Esophagus squamous epithelium (tissue), 5 donors: Measurements from ENCODE around the gene FAM163B. TPM values are rescaled to one million over a fixed set of nuclear protein-coding genes. Genes with fewer than 3 reads are reported as not detected.
"Not testable (repeated sequence)": the region's sequence is repeated elsewhere in the genome, so short reads cannot be mapped to it uniquely, and the experiment has no call there.

Experiments
- DNase-seq: peaks from one replicate; lab custom pipeline; 2025; lab: John Stamatoyannopoulos, UW
- H3K27ac ChIP-seq, 4 donors: fragments of 200-600 bp; sonication (generic); one replicate each; pipeline ENCODE4 v1.5.1; 2016 to 2019; ENCODE audit warnings: mild to moderate bottlenecking in 1 of 4
- H3K27me3 ChIP-seq, 4 donors: fragments of 200-600 bp; sonication (generic); 1 replicate in 3 of 4; 2 replicates in 1 of 4; pipeline versions ENCODE4 v1.5.1 to v1.6.0; 2017 to 2021; ENCODE audit warnings: antibody characterized with exemption in 1 of 4
- H3K36me3 ChIP-seq, 3 donors: fragments of 200-600 bp; sonication (generic); one replicate each; pipeline ENCODE4 v1.5.1; 2016 to 2019
- H3K4me1 ChIP-seq, 3 donors: fragments of 200-600 bp; sonication (generic); one replicate each; pipeline ENCODE4 v1.5.1; 2017 to 2019
- H3K4me3 ChIP-seq, 4 donors: fragments of 200-600 bp; sonication (generic); 1 replicate in 3 of 4; 2 replicates in 1 of 4; pipeline ENCODE4 v1.5.1; 2016 to 2019; ENCODE audit warnings: mild to moderate bottlenecking in 2 of 4, moderate library complexity in 1 of 4
- H3K9me3 ChIP-seq, 3 donors: fragments of 200-600 bp; sonication (generic); one replicate each; pipeline ENCODE4 v1.5.1; 2016 to 2019
- CTCF ChIP-seq, 6 experiments: fragments of 450-650 bp in 4 of 6; fragments of 200-600 bp in 2 of 6; sonication (generic) in 2 of 6; IDR thresholded peaks; one replicate each; pipeline ENCODE4 v1.5.1; 2016 to 2019; ENCODE audit warnings: antibody characterized with exemption in 6 of 6, mild to moderate bottlenecking in 4 of 6, moderate library complexity in 4 of 6
- POLR2A ChIP-seq, 4 donors: fragments of 450-650 bp; IDR thresholded peaks; one replicate each; pipeline ENCODE4 v1.6.1; 2017; ENCODE audit warnings: antibody characterized with exemption in 4 of 4, mild to moderate bottlenecking in 4 of 4, moderate library complexity in 3 of 4
- WGBS, 2 donors: methylation state at CpG; one replicate each; pipeline ENCODE4 v1.1.5; 2018; 5-methylcytosine and 5-hydroxymethylcytosine counted together
- intact Hi-C: fragments of 100-400 bp; cut with DNase I; formaldehyde crosslinking; loops from one replicate; pipeline ENCODE4 v1.15.0; 2022
- total RNA-seq, 4 donors: library from RNA; depleted of rRNA; stranded (reverse); fragments of >200 nt; gene quantifications; one replicate each; pipeline ENCODE4 v1.1.0, GENCODE V29; 2016
- donor health status: DM: yes; HTN: yes; CAD: no.

The FAM163B gene
- total RNA-seq, 4 donors from 2014 or later = not detected

- no peaks in the 10 kb centered on the region for H3K4me1 ChIP-seq
Observed at GRCh38 chr9:133629221-133630110, 20.3 kb upstream of the FAM163B start.

GRCh38 chr9:133628766-133629165 is 19.6 kb upstream of the FAM163B start:
- 60 to 72% methylated on average over 8 of the region's 8 CpGs for WGBS, 2 donors

More at GRCh38 chr9:133629221-133630110, 20.3 kb upstream of the FAM163B start:
- H3K9me3 ChIP-seq = peaks cover 0 to 9% (median 5%) of the 10 kb centered on the region in 3 donors
- no peak for DNase-seq
- WGBS, 2 donors = 40 to 73% methylated on average over 1 to 4 of the region's 23 CpGs
- no peak overlapping the region for H3K27ac ChIP-seq
- H3K4me3 ChIP-seq = no peak overlapping the region
- TF ChIP-seq POLR2A (IDR thresholded peaks at IDR 0.05) (no peak), CTCF (IDR thresholded peaks at IDR 0.05) (no peak)
- intact Hi-C loops = no loop called here
- H3K27me3 ChIP-seq = peaks cover 0 to 40% (median 0%) of the 10 kb centered on the region in 4 donors
- no peaks in the 10 kb centered on the region for H3K36me3 ChIP-seq

GRCh38 chr9:133627341-133627740 is 18.2 kb upstream of the FAM163B start:
- H3K4me1 ChIP-seq = no peaks in the 10 kb centered on the region
- H3K4me3 ChIP-seq = no peak overlapping the region
- no peak for DNase-seq
- no peak overlapping the region for H3K27ac ChIP-seq
- no peaks in the 10 kb centered on the region for H3K36me3 ChIP-seq
- intact Hi-C loops = no loop called here
- peaks cover 0 to 41% (median 0%) of the 10 kb centered on the region in 4 donors for H3K27me3 ChIP-seq
- TF ChIP-seq CTCF (IDR thresholded peaks at IDR 0.05) (no peak), POLR2A (IDR thresholded peaks at IDR 0.05) (no peak)
- H3K9me3 ChIP-seq = peaks cover 0 to 9% (median 5%) of the 10 kb centered on the region in 3 donors
- 64 to 69% methylated on average over 3 of the region's 3 CpGs for WGBS, 2 donors

More at GRCh38 chr9:133628766-133629165, 19.6 kb upstream of the FAM163B start:
- intact Hi-C loops = no loop called here
- no peaks in the 10 kb centered on the region for H3K36me3 ChIP-seq
- peaks cover 0 to 40% (median 0%) of the 10 kb centered on the region in 4 donors for H3K27me3 ChIP-seq
- H3K9me3 ChIP-seq = peaks cover 0 to 9% (median 5%) of the 10 kb centered on the region in 3 donors
- H3K4me1 ChIP-seq = no peaks in the 10 kb centered on the region
- DNase-seq = no peak
- TF ChIP-seq CTCF (IDR thresholded peaks at IDR 0.05) (no peak), POLR2A (IDR thresholded peaks at IDR 0.05) (no peak)
- no peak overlapping the region for H3K27ac ChIP-seq
- H3K4me3 ChIP-seq = no peak overlapping the region

GRCh38 chr9:133626008-133626407 is 16.8 kb upstream of the FAM163B start:
- H3K36me3 ChIP-seq, H3K4me3 ChIP-seq, H3K27ac ChIP-seq, H3K4me1 ChIP-seq, H3K9me3 ChIP-seq, DNase-seq, intact Hi-C loops: not testable (repeated sequence)
- peaks cover 0 to 53% (median 0%) of the 10 kb centered on the region in 4 donors for H3K27me3 ChIP-seq

- TF ChIP-seq CTCF (IDR thresholded peaks at IDR 0.05) (no peak), POLR2A (IDR thresholded peaks at IDR 0.05) (no peak)
- no peak overlapping the region for H3K4me3 ChIP-seq
- H3K27me3 ChIP-seq = peaks cover 0 to 68% (median 1%) of the 10 kb centered on the region in 4 donors
- DNase-seq = no peak
- H3K9me3 ChIP-seq = peaks cover 0 to 9% (median 5%) of the 10 kb centered on the region in 3 donors
- H3K36me3 ChIP-seq = no peaks in the 10 kb centered on the region
- intact Hi-C loops = no loop called here
- no peak overlapping the region for H3K27ac ChIP-seq
- no peaks in the 10 kb centered on the region for H3K4me1 ChIP-seq
- WGBS, 2 donors = 53 to 77% methylated on average over 3 to 5 of the region's 5 CpGs
Observed at GRCh38 chr9:133622555-133622954, 13.4 kb upstream of the FAM163B start.
